ENCODE measurements around the gene MRM3. TPM values are rescaled to one million over a fixed set of nuclear protein-coding genes. Genes with fewer than 3 reads are reported as not detected.

The MRM3 gene
- total and polyA plus RNA-seq, 2 of the 4 experiments (the other 2 are of a cell fraction): 9.0 to 15.2 TPM

DNA sequence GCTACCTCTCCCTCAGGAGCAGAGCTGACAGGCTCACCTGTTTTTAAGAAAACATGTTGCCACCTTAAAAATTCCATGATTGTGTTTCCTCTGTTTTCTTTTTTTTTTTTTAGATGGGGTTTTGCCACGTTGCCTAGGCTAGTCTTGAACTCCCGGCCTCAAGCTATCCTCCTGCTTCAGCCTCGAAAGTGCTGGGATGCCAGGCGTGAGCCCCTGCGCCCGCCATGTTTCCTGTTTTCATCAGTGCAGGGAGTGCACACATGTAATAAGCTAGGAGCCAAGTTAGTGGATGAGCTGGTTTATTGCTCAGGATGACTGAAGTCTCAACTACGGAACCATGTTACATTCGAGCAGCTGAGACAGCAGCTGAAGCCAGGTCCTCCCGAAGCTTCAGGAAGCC, 13.6 kb downstream of the MRM3 start:
- H3K18ac ChIP-seq (ENCODE audit: low read depth, low read length): no peak overlapping the region
- intact Hi-C loops (cut with micrococcal nuclease) (loop anchor here (10.0 kb wide), 1 partner anchor 109 kb away; no protein-coding TSS in a partner anchor), in situ Hi-C loops (cut with MboI; ENCODE audit: low sequenced_read_pairs) (no loop called here), dilution Hi-C loops (cut with HindIII; ENCODE audit: low sequenced_read_pairs, unreplicated experiment) (loop anchor here (25.0 kb wide), 1 partner anchor 192 kb away; the partner anchor contains the start of genes NXN and TIMM22)
- H4K8ac ChIP-seq (ENCODE audit: low read depth in 2 of 2, low read length in 2 of 2): no peak overlapping the region
- H3K4me2 ChIP-seq (ENCODE audit: low read depth, low read length): no peak overlapping the region
- no peak overlapping the region; the same call in 1 of the 2 replicates for H3K14ac ChIP-seq (replicated peaks; ENCODE audit: low read depth, low read length)
- H3K4ac ChIP-seq (ENCODE audit: low read depth, low read length): peak overlapping the region; percentile 6; the same call in 1 of the 2 replicates
- BruUV-seq (replicated peaks): no TSS peak
- peaks cover 4 to 21% of the 10 kb centered on the region in 2 experiments; a peak in 3 of 4 replicates for H3K79me1 ChIP-seq (ENCODE audit: low read depth in 1 of 2, low read length in 2 of 2)
- peaks cover 29% of the 10 kb centered on the region for H4K20me1 ChIP-seq (ENCODE audit: insufficient read depth, low read length)
- H3K23ac ChIP-seq (ENCODE audit: low read depth, low read length): no peak overlapping the region
- no peak for TF ChIP-seq RFX5 (IDR thresholded peaks at IDR 0.05; ENCODE audit: low read depth, low read length)
- peak overlapping the region; percentile 13; the same call in 1 of the 2 replicates for H2AK5ac ChIP-seq (ENCODE audit: low read depth, low read length)
- WGBS, 2 experiments (ENCODE audit: extremely low coverage in 2 of 2, insufficient read length in 1 of 2): no CpG with 5 or more reads among the region's 9 CpGs
- H4K5ac ChIP-seq (ENCODE audit: low read depth, low read length): no peak overlapping the region; the same call in 1 of the 2 replicates
- no peak overlapping the region for H2AFZ ChIP-seq (replicated peaks; ENCODE audit: low read length, poor library complexity)
- H2AK9ac ChIP-seq (replicated peaks; ENCODE audit: low read depth, low read length, poor library complexity): peak overlapping the region; percentile 48
- H3K27ac ChIP-seq (ENCODE audit: insufficient read depth, low read length): no peak overlapping the region
- CTCF ChIA-PET: interaction anchor here (1.5 to 2.9 kb wide), 2 partner anchors 9 to 185 kb away, joined by 3 to 14 read pairs; no protein-coding TSS in a partner anchor
- H3K27me3 ChIP-seq (ENCODE audit: control insufficient read depth, insufficient read depth, low read length): no peaks in the 10 kb centered on the region
- H2BK20ac ChIP-seq (ENCODE audit: low read depth, low read length): no peak overlapping the region
- no peak overlapping the region for H3K56ac ChIP-seq (ENCODE audit: extremely low read depth, insufficient read depth, low read length)
- POLR2A ChIA-PET (ENCODE audit: unreplicated experiment): interaction anchor here (0.7 kb wide), 1 partner anchor 8 kb away, joined by 7 read pairs; no protein-coding TSS in a partner anchor
- H3K4me1 ChIP-seq (ENCODE audit: control insufficient read depth, insufficient read depth, low read length): peaks cover 12% of the 10 kb centered on the region; the same call in 1 of the 2 replicates
- H2BK120ac ChIP-seq (ENCODE audit: low read depth, low read length): no peak overlapping the region
- peaks cover 4% of the 10 kb centered on the region; the same call in 1 of the 2 replicates for H3K9me1 ChIP-seq (ENCODE audit: insufficient read depth, low read length)
- peaks cover 55% of the 10 kb centered on the region for H3K36me3 ChIP-seq (ENCODE audit: control insufficient read depth, insufficient read depth, low read length)
- H2BK15ac ChIP-seq (ENCODE audit: low read depth, low read length): no peak overlapping the region
- H3K4me3 ChIP-seq (ENCODE audit: insufficient read depth, low read depth, low read length): no peak overlapping the region
- ATAC-seq (ENCODE audit: low read depth) (no peak), DNase-seq (no peak)
- H3K9ac ChIP-seq (ENCODE audit: low read depth, low read length): no peak overlapping the region
- H3K9me3 ChIP-seq (ENCODE audit: control insufficient read depth, insufficient read depth, low read length): no peaks in the 10 kb centered on the region
- no peak overlapping the region for H4K91ac ChIP-seq (ENCODE audit: insufficient read depth, low read depth, low read length)
- H2BK5ac ChIP-seq (ENCODE audit: low read depth, low read length, poor library complexity, severe bottlenecking): no peak overlapping the region

Data from IMR-90 (cell line).